Measurements from ENCODE around the gene CSH2. TPM values are rescaled to one million over a fixed set of nuclear protein-coding genes. Genes with fewer than 3 reads are reported as not detected.

CSH2 gene
- total and polyA plus RNA-seq, 9 of the 15 experiments (the other 6 are each of a cell fraction or from before 2014, with no cell fraction given): not detected

DNA sequence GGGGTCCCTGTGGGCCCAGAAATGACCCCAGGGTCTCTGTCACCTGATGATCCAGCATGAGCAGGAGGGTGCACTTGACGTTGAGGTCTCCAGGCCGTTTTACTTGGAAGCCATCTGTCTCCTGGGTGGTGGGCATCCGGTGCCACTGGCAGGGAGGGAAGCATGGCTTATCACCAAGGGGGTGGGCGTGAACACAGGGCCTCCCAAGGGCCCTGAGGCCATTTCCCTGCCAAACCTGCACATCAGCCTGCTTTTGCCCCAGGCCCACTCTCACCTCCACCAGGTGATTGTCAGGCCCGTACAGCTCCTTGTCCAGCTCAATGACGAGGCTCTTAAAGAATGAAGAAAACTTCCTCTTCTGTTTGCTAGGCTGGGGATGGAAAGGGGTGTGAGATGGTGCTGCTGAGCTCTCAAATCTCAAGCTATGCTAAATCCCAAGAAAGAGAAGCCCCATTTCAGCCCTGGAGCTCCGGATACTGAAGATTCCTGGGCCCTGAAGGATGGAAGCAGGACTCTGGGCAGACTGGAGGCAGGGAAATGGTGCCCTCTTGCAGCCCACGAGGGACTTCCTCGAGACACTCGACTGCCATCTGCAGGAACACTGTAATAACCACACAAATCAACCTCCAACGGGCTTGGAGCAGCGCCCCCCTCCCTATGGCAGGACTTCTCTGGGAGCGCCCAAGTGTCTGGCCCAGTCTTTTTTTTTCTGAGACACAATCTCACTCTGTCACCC lies 38.9 kb downstream of the CSH2 start (continued):
- TF ChIP-seq ATF7 (IDR thresholded peaks at IDR 0.05) (peak; percentile 14; the same call in 1 of the 2 replicates), U2AF1 (optimal IDR thresholded peaks at IDR 0.05; ENCODE audit: low read depth, low read length) (no peak), FOXM1 (IDR thresholded peaks at IDR 0.05; ENCODE audit: low read depth) (no peak), FOXM1 (CRISPR knock-in tag; IDR thresholded peaks at IDR 0.05; ENCODE audit: low read depth) (no peak), ZHX1 (conservative IDR thresholded peaks at IDR 0.05; ENCODE audit: low read length) (no peak), FOXJ3 (CRISPR knock-in tag; IDR thresholded peaks at IDR 0.05) (no peak), RERE (CRISPR knock-in tag; IDR thresholded peaks at IDR 0.05; ENCODE audit: borderline replicate concordance) (no peak), HLTF (IDR thresholded peaks at IDR 0.05) (no peak), SAFB2 (IDR thresholded peaks at IDR 0.05; ENCODE audit: borderline replicate concordance, low read depth, low read length, severe bottlenecking) (no peak), POLR2B (IDR thresholded peaks at IDR 0.05; ENCODE audit: low read depth, partially characterized antibody) (no peak), JUND (IDR thresholded peaks at IDR 0.05; ENCODE audit: borderline replicate concordance, low read depth, low read length) (peak; percentile 47; the same call in 1 of the 2 replicates), JUND (tag; IDR thresholded peaks at IDR 0.05; ENCODE audit: borderline replicate concordance, low read depth, low read length) (no peak), TARDBP (IDR thresholded peaks at IDR 0.05) (no peak)
- TF ChIP-seq, protein P1, sequence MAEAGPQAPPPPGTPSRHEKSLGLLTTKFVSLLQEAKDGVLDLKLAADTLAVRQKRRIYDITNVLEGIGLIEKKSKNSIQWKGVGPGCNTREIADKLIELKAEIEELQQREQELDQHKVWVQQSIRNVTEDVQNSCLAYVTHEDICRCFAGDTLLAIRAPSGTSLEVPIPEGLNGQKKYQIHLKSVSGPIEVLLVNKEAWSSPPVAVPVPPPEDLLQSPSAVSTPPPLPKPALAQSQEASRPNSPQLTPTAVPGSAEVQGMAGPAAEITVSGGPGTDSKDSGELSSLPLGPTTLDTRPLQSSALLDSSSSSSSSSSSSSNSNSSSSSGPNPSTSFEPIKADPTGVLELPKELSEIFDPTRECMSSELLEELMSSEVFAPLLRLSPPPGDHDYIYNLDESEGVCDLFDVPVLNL (CRISPR knock-in tag; IDR thresholded peaks at IDR 0.05; ENCODE audit: low read depth): no peak
- TF ChIP-seq, protein P2, sequence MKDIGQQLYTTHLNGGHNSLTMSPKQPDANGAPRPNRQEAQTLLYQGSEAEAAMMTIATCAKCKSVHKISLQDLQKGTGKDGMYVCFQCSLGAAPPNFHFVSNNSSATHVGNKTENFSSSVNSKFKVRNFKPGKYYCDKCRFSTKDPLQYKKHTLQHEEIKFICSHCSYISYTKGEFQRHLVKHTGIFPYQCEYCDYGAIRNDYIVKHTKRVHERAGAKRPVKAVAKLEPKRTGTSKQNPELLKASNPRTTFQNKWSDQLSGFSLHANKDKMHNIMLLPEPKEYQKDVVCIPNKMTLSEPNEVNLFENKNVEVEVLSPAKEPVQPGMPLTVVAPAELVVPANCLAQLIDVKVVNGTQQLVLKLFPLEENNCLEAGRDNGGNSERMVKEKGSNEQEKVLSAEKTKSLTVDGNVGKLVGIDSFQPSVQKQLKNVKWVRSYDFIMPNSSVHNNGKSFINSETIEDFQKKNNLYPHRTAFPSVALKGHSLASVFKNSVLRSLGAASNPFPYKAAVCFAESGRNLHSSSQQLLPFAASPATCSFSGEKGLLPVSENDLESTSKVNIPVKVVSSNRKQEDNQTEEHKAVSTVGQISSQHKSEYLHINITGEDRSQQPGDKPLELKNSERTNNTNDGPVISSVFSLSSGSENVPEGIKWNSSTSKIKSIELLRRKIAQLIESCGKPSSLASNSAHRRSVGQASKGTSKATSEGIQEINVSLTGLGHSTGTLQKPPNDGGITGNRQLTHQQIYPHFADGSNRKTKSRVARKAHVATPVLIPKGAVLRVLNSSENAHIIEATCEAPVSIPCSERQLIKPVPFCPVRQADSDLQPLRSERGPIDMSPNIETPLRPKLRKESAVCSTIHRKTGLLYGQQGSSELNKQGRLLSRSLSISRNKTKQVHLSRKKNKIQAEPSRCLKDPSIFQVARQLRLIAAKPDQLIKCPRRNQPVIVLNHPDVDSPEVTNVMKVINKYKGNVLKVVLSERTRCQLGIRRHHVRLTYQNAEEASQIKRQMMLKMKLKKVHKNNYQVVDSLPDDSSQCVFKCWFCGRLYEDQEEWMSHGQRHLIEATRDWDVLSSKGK (CRISPR knock-in tag; IDR thresholded peaks at IDR 0.05): no peak

Data from K562 (cell line).